Left ventricle myocardium inferior (tissue), 1 donor: ENCODE results near the gene ATP13A4. TPM values are rescaled to one million over a fixed set of nuclear protein-coding genes. Genes with fewer than 3 reads are reported as not detected.

Experiments used
- DNase-seq: peaks from one replicate; pipeline ENCODE4 v3.0.0-alpha.2; 2020
- H3K27ac ChIP-seq: fragments of 200-600 bp; replicated peaks from 2 replicates; pipeline ENCODE4 v1.8.0; 2021
- H3K27me3 ChIP-seq: fragments of 200-600 bp; 2 replicates; pipeline ENCODE4 v1.8.0; 2021; ENCODE audit warnings: low read depth
- H3K36me3 ChIP-seq: fragments of 200-600 bp; 2 replicates; pipeline ENCODE4 v1.8.0; 2021
- H3K4me1 ChIP-seq: fragments of 200-600 bp; 2 replicates; pipeline ENCODE4 v1.8.0; 2021
- H3K4me3 ChIP-seq: fragments of 200-600 bp; 2 replicates; pipeline ENCODE4 v1.8.0; 2021; ENCODE audit warnings: mild to moderate bottlenecking, moderate library complexity
- H3K9me3 ChIP-seq: fragments of 200-600 bp; replicated peaks from 2 replicates; pipeline ENCODE4 v1.8.0; 2021
- intact Hi-C: fragments of 100-400 bp; cut with micrococcal nuclease; formaldehyde crosslinking; loops from one replicate; pipeline ENCODE4 v1.11.0; 2022
- total RNA-seq: library from RNA; stranded (reverse); fragmentation: NEBNext Ultra II Directional; extraction: Animal tissue kit (Norgen Biotek cat#: 25700); gene quantifications from one replicate; pipeline ENCODE4 v1.2.1, GENCODE V29; 2021
- TF ChIP-seq, protein P1 (sequence below): fragments of 200-600 bp; IDR thresholded peaks from 2 replicates; pipeline ENCODE4 v1.8.0; 2021; ENCODE audit warnings: antibody characterized with exemption, mild to moderate bottlenecking, borderline replicate concordance
- donor health status: DM: no; HTN: yes; CAD: no; lungs with severe emphysema.

ATP13A4 gene
- total RNA-seq, 1 donor from 2014 or later: 0.52 TPM

GRCh38 chr3:193593668-193594030, 39.0 kb upstream of the ATP13A4 start:
- H3K36me3 ChIP-seq: peaks cover 17% of the 10 kb centered on the region
- intact Hi-C loops: no loop called here
- peak overlapping the region; percentile 97 for H3K4me3 ChIP-seq
- no peaks in the 10 kb centered on the region for H3K27me3 ChIP-seq
- H3K9me3 ChIP-seq: no peaks in the 10 kb centered on the region
- peaks cover 49% of the 10 kb centered on the region for H3K4me1 ChIP-seq
- no peak for DNase-seq
- TF ChIP-seq, protein P1, sequence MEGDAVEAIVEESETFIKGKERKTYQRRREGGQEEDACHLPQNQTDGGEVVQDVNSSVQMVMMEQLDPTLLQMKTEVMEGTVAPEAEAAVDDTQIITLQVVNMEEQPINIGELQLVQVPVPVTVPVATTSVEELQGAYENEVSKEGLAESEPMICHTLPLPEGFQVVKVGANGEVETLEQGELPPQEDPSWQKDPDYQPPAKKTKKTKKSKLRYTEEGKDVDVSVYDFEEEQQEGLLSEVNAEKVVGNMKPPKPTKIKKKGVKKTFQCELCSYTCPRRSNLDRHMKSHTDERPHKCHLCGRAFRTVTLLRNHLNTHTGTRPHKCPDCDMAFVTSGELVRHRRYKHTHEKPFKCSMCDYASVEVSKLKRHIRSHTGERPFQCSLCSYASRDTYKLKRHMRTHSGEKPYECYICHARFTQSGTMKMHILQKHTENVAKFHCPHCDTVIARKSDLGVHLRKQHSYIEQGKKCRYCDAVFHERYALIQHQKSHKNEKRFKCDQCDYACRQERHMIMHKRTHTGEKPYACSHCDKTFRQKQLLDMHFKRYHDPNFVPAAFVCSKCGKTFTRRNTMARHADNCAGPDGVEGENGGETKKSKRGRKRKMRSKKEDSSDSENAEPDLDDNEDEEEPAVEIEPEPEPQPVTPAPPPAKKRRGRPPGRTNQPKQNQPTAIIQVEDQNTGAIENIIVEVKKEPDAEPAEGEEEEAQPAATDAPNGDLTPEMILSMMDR: no peak
- H3K27ac ChIP-seq: peak overlapping the region; percentile 97

DNA sequence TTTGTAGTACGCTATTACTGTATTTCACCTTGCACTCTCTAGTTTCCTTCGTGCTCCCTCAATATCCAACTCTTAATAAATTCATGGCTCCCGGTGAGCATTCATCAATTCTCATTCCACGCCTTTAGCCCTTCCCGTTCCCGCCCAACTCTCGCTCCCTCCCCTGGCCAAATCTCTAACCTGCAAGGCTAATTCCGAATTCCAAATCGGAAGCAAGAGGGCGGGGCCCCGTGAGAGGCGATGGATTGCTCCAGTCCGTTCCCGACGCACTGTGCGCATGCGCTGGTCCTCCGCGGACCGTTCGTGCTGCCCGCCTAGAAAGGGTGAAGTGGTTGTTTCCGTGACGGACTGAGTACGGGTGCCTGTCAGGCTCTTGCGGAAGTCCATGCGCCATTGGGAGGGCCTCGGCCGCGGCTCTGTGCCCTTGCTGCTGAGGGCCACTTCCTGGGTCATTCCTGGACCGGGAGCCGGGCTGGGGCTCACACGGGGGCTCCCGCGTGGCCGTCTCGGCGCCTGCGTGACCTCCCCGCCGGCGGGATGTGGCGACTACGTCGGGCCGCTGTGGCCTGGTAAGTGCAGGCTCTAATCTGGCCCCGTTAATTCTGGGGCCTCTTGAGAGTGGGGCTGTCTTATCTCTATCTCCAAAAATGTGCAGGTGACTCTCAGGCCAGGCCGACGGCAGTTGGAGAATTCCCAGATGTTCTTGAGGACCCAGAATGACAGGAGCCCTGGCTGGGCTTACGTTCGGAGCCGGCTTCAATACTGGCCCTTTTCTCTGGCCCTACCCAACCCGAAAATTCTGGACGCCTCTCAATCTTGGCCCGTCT, 38.4 kb upstream of the ATP13A4 start, which contains the start of gene OPA1:
OPA1 (plus strand) TSS at position 368 of the 827 bp plus-strand sequence; CDS start at position 538, 170 bp downstream.
- Histone ChIP-seq H3K4me1 (peaks cover 43% of the 10 kb centered on the region), H3K27ac (peak within 1 kb of the TSS; percentile 97), H3K36me3 (peaks cover 11% of the 10 kb centered on the region), H3K4me3 (peak within 1 kb of the TSS; percentile 97), H3K27me3 (no peaks in the 10 kb centered on the region), H3K9me3 (no peaks in the 10 kb centered on the region)
- DNase-seq: peak; percentile 98
- TF ChIP-seq, protein P1: peak; percentile 47
- intact Hi-C loops: no loop called here

- Histone ChIP-seq H3K27me3 (no peaks in the 10 kb centered on the region), H3K36me3 (no peaks in the 10 kb centered on the region), H3K4me1 (peaks cover 30% of the 10 kb centered on the region), H3K9me3 (no peaks in the 10 kb centered on the region), H3K27ac (no peak overlapping the region), H3K4me3 (no peak overlapping the region)
- TF ChIP-seq, protein P1: no peak
- no peak for DNase-seq
- intact Hi-C loops: no loop called here
Measured at GRCh38 chr3:193590088-193590856, 35.6 kb upstream of the ATP13A4 start.

DNA sequence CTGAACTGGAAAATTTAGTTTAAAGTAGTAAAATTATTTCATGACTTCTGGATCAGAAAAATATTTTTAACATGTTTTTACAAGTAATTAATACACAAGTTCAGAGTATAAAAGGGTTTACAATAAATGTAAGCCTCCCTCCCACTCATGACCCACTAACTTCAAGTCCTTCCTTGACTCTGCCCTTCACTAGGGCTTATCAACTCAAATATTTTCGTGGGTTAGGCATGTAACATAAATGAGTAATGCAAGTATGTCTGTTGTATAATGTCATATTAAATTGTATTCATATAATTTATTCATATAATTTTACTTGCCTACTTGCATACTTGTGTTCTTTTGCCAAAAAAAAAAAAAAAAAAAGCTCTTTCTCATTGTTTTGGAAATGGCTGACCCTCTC, 34.9 kb upstream of the ATP13A4 start:
- intact Hi-C loops: no loop called here
- TF ChIP-seq, protein P1: no peak
- peaks cover 23% of the 10 kb centered on the region for H3K4me1 ChIP-seq

GRCh38 chr3:193589129-193589528, 34.4 kb upstream of the ATP13A4 start:
- H3K27me3 ChIP-seq: no peaks in the 10 kb centered on the region
- TF ChIP-seq, protein P1: no peak
- DNase-seq: no peak
- H3K27ac ChIP-seq: no peak overlapping the region
- no peak overlapping the region for H3K4me3 ChIP-seq
- H3K4me1 ChIP-seq: peaks cover 18% of the 10 kb centered on the region
- H3K9me3 ChIP-seq: no peaks in the 10 kb centered on the region
- intact Hi-C loops: no loop called here
- H3K36me3 ChIP-seq: no peaks in the 10 kb centered on the region

More for the DNA sequence above, 34.9 kb upstream of the ATP13A4 start:
- no peaks in the 10 kb centered on the region for H3K27me3 ChIP-seq
- H3K4me3 ChIP-seq: no peak overlapping the region
- H3K27ac ChIP-seq: no peak overlapping the region
- H3K36me3 ChIP-seq: no peaks in the 10 kb centered on the region
- H3K9me3 ChIP-seq: no peaks in the 10 kb centered on the region
- DNase-seq: no peak
